RCC 7860 (cell line): Measurements from ENCODE around the gene SERPINB7.

Source experiments
- DNase-seq: peaks from one replicate; pipeline ENCODE4 v3.0.0-alpha.2; 2015; ENCODE audit warnings: low spot score
- FAIRE-seq: peaks from 2 replicates; lab custom pipeline; 2012; peaks lifted over from hg19 to GRCh38; lab: Jason Lieb, UNC

The SERPINB7 gene

DNA sequence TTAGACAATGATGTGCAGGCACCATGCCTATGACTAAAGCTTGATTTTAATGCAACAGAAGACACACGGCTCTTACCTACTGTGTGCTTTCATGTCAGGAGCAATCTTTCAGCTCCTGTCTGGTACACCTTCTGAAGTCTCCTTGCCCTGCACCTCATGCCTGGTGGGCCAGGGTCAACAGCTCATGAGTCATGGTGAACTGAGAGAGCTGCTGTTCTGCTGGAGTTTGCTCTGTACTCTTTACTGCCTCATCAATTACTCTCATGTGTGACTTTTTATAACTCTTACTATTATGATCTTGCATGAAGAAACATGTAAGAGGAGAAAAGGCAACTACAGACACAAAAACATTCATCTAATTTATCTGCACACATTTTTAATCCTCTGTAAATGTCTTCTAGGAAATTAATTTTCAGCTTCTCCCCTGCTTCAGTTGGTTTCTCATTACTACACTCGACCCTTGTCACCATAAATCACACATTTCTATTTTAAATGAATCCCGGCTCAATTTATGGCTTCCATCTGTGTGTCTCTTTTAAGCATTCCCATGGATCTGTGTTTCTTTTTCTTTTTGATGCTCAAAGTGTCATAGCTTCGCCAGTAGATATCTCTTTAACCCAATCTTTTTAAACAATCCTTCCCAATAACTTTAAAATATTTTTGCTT is 9.7 kb downstream of the SERPINB7 start:
- DNase-seq (no peak), FAIRE-seq (no peak)

DNA sequence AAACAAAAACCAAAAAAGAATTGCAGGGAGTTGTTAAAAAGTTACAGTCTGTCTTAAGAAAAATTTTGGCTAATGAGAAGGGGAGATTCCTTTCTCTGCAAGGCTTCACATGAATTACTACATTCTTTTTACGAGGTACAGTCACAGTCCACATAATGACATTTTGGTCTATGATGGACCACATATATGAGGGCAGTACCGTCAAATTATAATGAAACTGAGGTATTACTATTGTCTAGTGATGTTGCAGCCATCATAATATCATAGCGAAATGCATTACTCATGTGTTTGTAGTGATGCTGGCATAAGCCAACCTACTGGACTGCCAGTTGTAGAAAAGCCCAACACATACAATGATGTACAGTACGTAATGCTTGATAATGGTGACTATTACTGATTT is 12.5 kb downstream of the SERPINB7 start:
- FAIRE-seq (no peak), DNase-seq (no peak)

DNA sequence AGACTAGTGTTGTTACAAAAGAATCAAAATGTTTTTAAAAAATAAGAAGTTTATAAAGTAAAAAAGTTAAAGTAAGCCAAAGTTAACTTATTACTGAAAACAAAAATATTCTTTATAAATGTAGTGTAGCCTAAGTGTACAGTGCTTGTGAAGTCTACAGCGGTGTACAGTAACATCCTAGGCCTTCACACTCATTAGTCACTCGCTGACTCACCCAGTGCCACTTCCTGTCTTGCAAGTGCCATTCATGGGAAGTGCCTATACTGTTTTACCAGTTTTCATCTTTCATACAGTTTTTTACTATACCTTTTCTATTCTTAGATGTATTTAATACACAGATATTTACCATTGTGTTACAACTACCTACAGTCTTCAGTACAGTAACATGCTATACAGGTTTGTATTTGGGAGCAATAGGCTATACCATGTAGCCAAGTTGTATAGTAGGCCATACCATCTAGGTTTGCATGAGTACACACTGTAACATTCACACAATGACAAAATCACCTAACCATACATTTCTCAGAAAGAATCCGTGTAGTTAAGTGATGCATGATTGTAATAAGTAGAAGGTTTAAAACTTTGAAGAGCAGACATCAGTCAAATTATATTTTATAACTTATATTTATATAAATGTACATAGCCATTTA is 13.4 kb downstream of the SERPINB7 start:
- FAIRE-seq (peak; percentile 91), DNase-seq (peak; percentile 74)

DNA sequence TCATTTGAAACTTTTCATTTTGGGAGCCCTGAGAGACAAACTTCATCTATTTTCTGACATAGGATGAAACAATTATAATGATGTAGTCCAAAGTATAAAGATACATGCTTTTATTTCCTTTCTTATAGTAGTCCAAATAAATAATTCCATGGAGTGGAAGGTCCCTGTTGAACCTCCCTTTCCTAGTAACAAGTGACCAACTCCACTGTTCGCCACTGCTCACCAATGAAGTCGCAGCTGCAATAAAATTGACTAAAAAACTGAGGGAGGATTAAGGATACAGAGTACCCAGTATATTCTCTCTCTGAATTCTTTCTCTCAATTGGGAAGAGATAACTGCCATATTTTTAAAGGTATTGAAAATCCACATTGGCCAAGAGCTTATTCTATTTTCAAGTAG is 14.1 kb downstream of the SERPINB7 start:
- FAIRE-seq (no peak), DNase-seq (no peak)

DNA sequence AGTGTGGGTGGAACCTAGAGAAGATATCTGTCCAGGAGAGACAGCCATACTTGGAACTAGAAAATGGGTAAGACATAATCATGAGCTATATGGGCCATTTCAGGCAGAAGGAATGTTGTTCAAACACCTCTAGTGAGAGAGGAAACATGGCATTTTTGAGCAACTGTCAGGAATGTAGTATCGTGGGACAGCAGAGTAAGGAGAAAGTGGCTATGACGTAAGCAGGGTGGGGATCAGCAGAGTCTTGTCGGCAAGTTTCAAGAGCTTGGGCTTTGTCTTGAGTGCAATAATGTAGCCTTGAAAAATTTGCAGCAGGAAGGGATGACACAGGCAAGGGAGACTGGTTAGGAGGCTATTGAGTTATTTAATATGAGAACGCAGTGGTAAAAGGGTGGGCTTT is 20.4 kb downstream of the SERPINB7 start:
- DNase-seq, result no peak
- no peak for FAIRE-seq

DNA sequence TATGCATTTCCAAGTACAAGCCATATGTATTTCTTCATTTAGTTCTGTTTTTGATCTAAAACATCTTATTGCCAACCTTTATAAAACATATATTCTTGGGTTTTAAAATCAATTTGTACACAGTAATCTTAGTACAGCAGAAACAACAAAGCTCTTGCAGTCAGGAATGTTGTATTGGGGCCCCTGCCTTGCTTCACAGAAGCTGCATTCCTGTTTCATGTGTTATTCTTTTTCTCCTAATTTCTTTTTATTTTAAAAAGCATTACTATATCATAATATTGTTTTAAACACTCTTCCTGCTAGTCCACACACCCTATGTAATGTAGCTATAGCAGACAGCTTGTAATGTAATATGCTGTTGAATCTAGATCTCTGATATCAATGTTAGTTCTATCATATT is 24.0 kb downstream of the SERPINB7 start:
- FAIRE-seq, result no peak

DNA sequence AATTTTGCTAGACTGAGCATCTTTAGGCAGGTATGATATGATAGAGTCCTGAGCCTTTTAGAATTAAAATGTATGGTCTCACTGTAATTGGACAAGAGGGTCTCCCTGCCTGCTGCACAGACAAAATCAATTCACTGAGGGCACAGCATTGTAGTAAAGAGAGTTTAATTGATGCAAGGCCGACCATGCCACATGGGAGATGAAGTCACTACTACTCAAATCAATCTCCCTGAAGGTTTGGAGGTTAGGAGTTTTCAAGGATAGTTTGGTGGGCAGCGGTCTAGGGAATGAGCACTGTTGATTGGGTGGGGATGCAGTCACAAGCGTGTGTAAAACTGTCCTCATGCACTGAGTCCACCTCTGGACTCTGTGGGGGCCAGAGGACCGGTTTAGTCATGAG is 26.1 kb downstream of the SERPINB7 start:
- FAIRE-seq, result no peak
- no peak for DNase-seq

More for the DNA sequence above, 24.0 kb downstream of the SERPINB7 start:
- no peak for DNase-seq

DNA sequence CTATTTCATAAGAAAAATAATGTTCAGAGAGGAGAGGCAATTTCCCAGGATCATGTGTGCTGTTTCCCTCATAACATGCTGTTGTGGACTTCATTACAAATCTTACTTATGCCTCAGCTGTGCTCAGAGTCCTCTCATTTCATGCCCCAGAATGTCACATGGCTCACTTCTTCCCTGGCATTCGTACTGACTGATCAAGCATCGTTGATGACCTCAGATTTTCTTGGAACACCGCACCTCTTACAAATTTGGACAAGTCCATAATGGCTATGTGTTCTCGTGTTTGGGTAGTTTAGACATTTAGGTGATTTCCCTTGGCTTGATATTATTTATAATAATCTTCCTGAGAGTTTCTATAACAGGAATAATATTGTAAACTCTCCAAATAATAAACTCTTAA is 32.9 kb downstream of the SERPINB7 start:
- FAIRE-seq (no peak), DNase-seq (no peak)

DNA sequence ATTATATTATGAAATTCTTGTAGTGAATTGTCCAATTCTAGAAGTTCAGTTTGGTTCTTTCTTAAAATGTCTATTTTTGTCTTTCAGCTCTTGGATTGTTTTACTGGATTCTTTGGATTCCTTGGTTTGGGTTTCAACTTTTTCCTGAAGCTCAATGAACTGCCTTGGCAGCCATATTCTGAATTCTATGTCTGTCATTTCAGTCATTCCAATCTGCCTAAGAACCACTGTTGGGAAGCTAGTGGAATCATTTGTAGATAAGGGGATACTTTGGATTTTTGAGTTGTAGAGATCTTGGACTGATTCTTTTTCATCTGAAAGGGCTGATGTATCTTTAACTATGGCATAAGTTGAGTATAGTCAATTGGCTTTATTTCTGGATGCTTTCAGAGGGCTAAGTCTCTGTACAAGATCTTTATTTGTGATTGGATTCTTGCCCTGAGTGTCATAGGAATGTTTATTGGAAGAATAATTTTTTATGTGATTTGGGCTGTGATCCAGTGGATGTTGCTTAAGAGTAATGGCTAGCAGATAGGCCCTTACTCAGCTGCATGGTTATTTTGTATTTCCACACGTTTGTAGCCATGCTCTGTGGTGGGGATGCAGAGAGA is 42.3 kb downstream of the SERPINB7 start:
- FAIRE-seq, result no peak
- DNase-seq, result no peak

DNA sequence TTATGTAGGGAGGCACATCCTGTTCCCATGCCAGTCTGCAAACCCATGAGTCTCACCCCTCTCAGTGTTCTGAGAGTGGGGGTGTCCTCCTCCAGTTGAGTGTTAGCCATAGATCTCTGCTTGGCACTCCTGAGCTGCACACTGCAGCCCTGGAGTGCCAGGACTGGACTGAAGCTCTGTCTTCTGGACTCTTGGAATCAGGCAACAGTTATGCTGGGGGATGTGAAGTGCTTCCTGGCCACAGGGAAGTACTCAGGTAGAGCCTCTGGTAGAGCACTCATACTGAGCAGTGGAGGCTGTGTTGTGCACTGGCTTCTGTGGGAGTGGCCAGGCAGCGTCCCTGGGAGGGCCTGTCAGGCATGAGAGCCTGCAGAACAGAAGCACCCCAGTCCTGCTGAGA is 43.0 kb downstream of the SERPINB7 start:
- no peak for FAIRE-seq
- DNase-seq, result no peak

DNA sequence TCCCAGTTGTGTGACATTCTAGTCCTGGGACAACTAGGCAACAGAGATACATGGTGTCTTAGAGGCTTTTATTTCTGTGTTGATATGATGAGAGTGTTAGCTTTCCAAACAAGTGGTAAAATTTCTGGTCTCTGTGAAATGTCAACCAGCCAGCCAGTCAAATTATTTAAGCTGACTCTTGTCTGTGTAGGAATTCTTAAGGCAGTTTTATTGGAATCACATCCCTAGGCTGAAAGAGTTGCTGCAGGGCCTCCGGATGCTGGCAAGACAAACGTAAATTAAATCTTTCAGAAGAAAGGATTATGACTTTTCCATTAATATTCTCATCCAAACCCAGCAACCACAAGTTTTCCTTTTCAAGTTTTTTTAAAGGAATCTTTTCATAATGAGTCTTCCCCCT is 44.6 kb downstream of the SERPINB7 start:
- FAIRE-seq (no peak), DNase-seq (no peak)

DNA sequence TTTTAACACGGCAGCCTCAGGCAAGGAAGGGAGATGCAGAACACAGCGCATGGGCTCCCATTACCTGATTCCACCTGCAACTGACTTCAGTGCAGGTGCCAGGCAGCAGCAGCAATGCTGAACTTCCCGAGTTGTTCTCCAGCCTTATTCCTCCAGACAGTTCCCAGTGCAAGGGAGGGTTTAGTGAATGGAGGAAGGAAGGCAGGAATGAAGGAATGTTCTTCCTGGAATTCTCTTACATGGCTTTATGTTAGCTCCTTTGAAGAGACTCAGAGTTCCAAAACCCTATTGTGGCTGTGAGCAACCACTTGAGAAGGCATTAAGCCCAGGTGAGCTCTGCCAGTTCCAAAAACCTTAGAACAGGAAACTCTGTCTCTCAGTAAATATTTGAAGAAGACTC is 45.5 kb downstream of the SERPINB7 start:
- FAIRE-seq (no peak), DNase-seq (no peak)

DNA sequence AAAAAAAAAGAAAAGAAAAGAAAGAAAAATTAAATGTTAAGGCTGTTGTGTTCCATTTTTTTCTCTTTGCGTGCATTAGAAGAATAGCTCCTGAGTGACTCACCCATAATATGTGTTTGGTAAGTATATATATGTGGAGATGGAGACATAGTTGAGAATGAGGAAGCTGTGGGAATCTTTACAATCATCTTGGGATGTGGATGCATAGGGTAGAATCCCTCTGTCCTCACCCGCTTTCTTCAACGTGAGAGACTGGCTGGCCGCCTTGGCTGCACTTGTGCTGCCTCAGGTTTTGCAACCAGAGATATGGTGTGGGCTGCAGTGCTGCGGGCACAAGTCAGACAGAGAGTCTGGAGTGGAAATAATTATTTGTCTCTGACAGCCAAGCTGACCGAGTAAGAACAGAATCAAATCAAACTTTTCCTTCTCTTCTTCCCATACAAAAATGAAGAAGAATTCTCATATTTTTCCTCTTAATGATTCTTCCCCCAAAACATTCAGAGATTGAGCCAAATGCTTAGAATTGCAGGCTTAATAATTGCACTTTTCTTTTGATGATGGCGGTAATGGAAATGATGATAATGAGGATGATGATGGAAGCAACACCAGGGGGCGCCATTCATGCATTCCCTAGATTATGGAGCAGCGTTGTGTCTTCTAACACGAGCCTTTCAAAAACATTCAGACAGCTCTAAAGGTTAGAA is 48.5 kb downstream of the SERPINB7 start:
- DNase-seq (no peak), FAIRE-seq (no peak)

DNA sequence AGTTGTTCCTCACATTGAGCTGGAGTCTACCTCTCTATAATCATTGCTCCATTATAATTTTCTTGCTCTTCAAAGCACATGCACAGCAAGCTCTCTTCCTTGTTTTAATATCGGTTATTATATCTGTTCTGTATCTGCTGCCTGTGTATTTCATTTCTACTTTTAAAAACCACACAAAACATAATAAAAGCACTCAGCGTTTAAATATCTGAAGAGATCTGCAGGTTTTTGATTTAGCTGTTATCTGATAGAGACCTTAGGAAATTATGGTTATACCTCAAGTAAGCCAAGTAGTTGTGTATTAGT is 49.0 kb downstream of the SERPINB7 start:
- DNase-seq (no peak), FAIRE-seq (no peak)

DNA sequence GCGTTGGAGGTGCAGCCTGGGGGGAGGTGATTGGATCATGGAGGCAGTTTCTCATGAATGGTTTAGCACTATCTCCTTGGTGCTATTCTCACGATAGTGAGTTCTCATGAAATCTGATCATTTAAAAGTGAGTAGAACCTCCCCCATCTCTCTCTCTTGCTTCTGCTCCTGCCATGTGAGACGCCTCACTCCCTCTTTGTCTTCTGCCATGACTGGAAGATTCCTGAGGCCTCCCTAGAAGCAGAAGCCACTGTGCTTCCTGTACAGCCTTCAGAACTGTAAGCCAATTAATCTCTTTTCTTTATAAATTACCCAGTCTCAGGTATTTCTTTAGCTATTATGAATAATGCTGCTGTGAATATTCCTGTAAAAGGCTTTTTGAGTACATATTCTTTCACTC is 52.9 kb downstream of the SERPINB7 start:
- DNase-seq, result no peak
- no peak for FAIRE-seq

DNA sequence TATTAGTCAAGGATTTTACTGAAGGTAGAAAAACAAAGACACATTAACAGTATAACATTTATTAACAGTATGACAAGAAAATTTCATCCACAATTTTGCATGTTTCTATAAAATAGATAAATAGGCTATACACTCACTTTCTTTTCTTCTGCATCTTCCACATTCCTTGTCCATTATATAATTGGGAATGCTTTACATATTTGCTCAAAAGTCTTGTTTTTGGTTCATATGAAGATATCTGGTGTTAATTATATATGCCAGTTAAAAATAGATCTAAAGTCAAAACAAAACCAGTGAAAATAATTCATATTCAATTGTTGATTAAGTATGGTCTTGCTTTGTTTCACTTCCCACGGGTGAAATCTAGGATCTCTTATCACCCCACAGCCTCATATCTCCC is 53.4 kb downstream of the SERPINB7 start:
- DNase-seq, result no peak
- FAIRE-seq, result no peak

DNA sequence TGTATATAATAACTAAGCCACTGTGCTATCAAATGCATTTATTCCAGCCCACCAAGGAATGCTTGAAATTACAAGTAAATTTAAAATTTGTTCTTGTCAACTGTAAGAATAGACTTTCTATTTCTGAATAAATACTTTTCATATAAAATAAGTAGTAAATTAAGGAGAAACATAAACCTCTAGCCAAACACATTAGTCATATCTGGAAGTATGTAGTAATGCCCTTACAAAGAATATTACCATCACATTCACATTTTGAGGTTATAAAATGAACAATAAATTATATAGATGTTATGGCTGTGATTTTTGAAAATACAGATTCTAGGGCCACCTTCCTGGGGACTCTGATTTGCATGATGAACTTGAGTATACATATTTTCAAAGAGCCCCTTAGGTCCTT is 54.7 kb downstream of the SERPINB7 start:
- DNase-seq (no peak), FAIRE-seq (no peak)

DNA sequence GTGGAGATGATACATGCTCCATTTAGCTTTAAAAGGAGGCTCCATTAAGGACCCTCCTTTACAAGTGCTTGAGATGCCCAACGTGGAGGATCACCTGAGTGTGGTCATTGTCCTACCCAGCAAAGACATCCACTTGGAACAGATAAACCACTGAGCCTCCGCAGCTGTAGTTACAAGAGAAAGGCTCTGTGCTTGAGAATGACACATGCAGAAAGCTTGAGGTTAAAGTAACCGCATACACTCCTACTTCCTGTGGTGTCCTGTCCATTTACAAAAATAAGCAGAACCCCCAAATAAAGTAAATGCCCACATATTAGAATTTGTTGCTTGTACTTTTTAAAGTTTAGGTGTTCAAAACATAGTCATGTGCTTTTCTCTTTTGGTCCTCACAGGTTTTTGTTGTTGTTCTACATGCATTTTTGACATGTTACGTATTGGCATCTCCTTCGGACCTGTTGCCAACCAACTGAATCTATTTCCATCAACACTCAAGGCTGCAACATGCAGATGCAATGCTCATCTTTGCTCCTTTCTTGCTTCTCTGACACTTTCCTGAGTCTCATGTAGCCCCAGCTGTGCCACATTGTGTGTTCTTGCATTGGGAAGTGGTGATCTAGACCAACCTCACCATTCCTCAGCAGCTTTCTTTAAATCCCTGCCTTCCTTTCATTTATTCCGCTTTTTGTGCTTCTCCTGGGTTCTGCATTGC is 56.0 kb downstream of the SERPINB7 start:
- FAIRE-seq (peak; percentile 69), DNase-seq (peak; percentile 52)

DNA sequence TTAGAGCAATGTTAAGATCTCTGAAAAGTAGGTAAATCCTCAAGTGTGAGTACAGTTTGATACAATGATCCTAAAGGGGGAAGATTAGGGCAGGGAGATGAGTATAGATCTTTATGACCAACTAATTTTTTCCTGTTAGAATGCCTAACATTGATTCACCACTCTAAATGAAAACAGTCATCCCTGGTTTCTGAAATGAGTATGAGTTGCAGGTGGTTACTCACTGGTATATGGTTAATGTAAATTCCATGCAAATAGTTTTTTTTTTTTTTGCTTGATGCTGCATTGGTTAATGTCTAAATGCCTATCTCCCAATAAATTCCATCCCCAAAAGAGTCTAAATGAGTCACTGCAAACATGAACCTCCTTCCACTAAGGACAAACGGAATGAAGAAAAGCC is 57.3 kb downstream of the SERPINB7 start:
- DNase-seq, result peak; percentile 6
- no peak for FAIRE-seq

DNA sequence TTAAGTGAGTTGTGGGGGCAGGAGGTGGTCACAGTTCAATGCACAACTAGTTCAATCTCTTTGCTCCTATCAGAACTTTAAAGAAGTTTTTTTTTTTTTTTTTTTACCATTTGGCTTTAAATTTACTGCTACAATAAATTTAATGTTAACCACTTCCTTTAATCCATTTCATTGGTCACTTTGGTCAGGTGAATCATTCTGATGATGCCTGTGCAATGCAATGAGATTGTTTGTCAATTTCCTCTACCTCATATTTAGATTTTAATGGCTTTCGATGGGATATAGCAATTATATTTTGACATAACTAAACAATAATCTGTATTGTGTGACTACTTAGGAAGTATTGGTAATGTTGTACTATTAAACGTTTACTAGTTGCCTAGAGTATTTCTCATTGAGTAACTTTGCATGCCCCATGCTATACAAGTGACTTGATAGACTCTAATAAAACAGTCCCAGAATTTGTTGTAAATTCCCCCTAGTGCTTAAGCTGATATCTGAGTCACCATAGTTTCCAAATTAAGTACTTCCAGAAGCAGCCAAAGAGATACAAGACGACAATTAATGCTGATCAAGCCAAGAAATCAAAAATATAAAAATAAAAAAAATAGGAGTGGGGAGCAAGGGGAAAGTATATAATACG is 59.4 kb downstream of the SERPINB7 start:
- no peak for DNase-seq
- FAIRE-seq, result peak; percentile 29

DNA sequence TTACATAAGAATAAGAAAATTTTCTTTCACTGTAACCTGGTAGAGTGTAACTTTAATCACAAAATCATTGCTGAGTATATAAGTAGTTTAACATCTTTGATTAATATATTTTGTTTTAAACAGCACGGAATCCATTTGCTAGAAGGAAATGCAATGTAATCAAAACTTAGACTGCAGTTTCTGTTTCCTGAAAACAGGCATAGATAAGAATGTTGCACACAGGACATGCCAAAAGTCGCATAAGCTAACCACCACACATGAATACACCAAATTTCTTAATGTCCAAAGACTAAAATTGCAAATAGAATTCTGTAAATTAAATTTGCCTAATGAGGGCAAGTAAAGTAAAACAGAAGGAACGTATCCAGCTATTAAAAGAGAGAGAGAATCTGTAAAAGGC is 61.2 kb downstream of the SERPINB7 start:
- FAIRE-seq (no peak), DNase-seq (no peak)
